SH-SY5Y (cell line): ENCODE results near the gene AP2B1.

Experiments
- GATA2 ChIP-seq: IDR thresholded peaks from 2 replicates; pipeline ENCODE4 v1.6.1; 2011; ENCODE audit warnings: mild to moderate bottlenecking, low read depth, low read length
- GATA3 ChIP-seq: IDR thresholded peaks from 2 replicates; pipeline ENCODE4 v1.6.1; 2011; ENCODE audit warnings: low read depth, mild to moderate bottlenecking, low read length, moderate library complexity

Gene AP2B1

DNA sequence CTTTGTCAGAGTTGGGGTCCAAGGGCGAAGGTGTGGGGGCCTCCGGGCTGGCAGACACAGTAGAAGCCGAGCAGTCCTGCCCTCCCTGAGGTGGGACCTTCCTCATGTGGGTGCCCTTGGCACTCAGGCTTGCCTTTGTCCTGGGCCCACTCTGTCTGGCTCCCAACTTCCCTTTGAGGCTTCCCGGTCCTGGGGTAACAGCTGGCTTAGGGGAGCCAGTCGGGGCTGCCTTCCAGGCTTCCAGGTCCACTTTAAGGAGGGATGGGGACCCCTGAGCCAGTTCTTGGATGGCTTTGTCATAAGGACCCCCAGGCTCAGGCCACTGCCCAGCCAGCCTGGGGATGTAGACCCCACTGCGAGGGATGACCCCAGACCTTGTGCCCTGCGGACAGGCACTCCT, 158.1 kb downstream of the AP2B1 start:
- TF ChIP-seq GATA2 (no peak), GATA3 (no peak)

DNA sequence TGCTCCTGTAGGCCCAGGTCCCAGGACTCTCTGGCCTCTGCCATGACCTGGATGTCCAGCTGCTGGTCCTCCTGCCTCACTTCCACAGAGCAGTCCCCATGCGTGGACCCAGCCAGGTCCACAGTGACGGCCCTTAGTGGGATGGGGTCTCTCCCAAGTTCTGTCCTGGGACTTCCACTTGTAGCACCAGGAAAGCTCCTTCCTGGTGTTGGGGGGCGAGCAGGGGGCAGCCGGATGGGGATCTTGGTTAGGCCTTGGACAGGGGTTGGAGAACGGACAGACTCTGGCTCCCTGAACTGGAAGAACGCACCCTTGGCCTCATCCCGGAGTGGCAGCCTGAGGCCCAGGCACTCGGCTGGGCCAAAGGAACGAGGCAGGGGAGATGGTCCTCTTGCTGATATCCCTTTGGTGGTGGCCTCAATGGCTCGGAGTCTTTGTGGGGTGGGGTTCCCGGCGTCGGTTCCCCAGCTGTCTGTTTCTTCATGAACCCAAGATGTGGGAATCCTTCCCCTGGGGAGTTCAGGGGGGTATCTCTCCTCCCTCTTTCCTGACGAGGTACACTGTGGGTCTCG, 158.7 kb downstream of the AP2B1 start:
- no peak for TF ChIP-seq GATA2
- TF ChIP-seq GATA3, result no peak

DNA sequence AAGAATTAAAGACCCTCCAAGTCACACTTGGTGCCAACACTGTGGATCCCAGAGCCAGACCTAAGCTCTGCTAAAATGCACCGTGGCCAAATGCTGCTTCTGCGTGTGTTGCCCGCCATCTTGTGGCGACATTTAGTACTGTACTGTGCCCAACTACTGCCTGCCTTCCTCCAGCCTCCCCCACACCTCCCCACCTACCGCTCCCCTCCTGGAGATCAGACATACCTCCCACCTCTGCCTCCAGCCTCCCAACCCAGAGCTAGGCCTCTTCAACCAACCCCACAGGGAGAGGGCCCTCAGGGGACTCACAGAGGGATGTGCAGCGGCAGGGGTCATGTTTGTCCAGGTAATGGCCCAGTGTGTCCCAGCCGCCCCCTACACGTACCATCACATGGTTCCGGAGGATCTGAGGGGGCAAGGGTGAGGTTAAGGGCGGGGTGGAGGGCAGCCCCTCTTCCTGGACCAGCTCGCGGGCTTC, 160.5 kb downstream of the AP2B1 start:
- TF ChIP-seq GATA2 (no peak), GATA3 (no peak)

DNA sequence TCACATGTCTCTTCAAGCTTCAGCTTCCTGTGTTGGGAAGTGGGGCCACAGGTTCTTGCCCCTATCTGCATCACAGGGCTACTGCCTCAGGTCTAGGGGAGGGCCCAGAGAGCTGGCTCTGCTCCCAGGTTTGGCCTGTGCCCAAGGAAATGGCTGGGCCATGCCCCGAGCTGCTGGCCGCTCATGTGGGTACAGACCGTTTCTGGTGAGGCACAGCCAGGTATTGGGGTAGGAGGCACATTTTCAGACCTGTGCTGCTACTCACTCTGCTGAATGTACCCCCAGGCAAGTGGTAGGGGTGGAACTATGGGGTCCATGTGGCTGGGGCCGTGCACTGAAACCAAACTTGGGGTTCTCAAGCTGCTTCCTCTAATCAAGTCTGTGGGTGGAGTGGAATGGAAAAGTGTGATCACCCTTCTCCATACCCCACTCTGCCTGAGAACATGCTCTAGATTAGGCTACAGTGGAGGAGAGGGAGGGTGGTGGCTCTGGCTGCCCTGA, 161.3 kb downstream of the AP2B1 start:
- TF ChIP-seq GATA2 (no peak), GATA3 (no peak)

DNA sequence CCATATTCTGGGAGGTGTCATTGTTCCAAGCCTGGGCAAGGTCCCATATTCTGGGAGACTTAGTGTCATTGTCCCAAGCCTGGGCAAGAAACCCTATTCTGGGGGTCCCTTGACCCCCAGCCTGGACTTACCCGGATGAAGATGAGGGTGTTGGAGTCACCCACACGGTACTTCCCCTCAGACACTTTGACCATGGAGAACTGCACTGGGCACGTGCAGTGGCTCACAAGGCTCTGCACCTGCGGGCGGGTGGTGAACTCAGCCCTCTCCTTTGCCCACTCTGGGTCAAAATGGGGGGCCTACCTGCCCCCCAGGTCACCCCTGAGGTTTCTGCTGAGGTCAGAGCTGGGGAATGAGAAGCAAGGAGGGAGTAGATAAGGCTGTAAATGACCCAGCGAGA, 161.9 kb downstream of the AP2B1 start:
- TF ChIP-seq GATA2 (no peak), GATA3 (no peak)

DNA sequence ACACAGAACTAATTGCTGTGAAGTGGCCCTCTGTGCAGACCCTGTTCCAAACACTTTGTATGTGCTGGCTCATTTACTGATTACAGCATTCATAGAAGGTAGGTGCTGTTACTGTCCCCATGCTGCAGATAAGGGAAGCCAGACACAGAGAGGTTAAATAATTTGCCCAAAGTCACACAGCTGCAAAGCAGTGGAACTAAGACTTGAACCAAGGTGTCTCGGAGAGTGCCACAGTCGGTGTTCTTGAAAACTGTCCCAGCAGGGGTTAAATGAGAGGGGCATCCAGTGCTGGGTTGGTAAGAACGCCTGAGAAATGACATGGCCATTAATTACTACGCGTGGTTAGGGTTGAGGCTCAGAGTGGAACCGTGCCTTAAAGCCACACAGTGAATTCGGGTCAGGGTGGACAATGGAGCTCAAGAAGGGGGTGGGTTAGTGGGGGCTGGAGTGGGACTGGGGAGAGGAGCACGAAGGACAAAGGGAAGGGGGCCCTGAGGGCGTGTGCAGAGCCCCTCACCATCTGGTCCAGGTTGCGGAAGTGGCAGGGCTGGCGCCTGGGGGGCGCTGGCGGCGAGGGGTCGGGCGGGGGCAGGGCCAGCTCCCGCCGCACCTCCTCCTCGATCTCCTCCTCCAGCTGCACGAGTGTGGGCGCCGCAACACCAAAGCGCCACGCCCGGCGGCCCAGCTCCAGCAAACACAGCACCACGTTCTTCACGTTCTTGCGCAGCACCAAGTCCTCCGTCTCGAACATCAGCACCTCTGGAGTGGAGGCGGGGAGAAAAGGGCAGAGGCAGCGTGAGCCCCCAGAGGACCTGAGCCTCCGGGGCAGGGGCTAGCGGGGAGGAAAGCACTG, 162.7 kb downstream of the AP2B1 start:
- TF ChIP-seq GATA3 (no peak), GATA2 (no peak)

DNA sequence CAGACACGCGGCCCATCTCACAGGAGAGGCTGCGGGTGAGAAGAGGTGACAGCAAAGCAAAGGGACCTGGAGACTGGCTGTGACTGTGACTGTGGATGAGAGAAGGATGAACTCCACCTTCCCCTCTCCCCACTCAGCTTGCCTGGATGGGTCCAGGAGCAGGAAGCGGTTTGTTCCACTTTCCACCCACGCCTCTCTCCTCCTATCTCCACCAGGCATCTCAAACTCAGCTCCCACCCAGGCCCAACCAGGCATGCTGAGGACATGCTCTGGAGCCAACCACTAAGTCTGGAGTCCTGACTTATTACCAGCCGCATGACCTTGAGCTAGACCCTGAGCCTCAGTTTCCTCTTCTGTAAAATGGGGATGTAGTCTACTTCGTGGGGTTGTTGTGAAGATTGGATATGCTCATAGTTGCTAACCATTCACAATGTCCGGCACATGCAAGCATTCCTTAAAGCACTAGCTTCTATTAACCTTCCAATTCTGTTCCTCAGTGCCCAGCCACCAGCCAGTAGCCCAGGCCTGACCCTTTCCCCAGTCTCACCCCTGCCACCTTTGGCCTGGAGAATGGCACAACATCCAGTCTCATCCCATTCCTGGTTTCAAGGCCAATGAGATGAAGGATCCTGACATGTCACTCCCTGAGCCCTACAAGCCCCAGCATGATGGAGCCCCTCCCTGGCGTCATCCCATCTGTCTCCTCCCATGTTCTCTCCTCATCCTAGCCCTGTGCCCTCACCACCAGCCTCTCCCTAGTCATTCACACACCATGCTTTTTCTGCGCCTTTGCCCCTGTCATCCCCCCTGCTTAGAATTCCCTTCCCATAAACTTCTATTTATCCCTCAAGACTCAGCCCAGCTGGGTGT, 163.6 kb downstream of the AP2B1 start:
- TF ChIP-seq GATA3 (no peak), GATA2 (no peak)

DNA sequence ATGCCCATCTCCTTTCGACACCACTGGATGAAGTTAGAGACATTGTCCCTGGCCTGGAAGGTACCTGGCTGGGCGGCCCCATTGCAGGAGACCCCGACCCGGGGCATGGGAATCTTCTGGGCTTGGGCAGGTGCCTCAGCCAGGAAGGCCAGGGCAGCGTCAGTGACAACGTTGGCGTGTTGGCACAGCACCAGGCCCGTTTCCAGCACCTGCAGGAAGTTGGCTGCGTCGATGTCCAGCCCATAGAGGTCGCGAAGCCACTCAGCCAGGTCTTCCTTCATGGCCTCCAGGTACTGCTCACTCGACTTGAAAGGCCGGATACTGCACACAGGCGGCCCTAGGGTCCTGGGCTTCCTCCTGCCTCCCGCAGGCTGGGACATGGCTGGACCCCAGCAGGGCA, 165.3 kb downstream of the AP2B1 start:
- TF ChIP-seq GATA3 (no peak), GATA2 (no peak)

DNA sequence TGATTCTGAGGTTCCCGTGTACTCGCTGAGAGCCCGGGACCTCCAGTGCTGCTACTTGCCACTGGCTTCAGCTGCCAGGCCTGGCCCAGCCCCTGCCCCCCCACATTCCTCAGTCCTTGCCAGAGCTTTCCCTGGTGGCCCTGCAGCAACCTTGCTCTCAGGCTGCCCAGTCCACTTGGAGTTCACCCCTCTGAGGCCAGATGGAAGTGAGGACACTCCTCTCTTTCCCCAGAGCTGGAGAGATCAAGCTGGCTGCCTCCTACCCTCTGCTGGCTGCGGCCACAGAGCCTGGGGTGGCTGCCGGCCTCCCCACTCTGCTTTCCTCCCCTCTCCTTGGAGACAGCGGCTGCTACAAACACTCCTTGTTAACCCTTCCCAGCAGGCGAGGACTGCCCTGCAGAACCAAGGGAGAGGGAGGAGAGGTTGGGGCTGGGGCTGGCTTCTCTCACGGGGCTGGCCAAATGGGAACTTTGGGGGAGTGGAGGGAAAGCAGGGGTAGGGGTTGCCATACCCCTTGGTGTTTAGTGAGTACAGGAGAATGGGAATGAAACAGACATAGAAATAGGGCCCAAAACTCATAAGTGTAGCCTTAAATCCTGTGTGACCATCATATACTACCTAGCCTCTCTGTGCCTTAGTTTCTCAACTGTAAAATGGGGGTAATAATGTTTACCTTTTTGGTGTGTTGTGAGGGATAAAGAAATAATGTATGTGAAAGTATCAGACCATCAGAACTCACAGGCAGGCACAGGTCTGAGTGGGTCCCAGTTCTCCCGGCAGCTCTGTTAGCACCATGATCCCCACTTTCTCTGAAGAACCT, 166.0 kb downstream of the AP2B1 start, which contains the start of gene GAS2L2:
Gene GAS2L2, minus strand, starts transcription at position 295 of the 820 bp plus-strand sequence. CDS start 389 bp downstream, outside the sequence.
- TF ChIP-seq GATA3 (no peak), GATA2 (no peak)

DNA sequence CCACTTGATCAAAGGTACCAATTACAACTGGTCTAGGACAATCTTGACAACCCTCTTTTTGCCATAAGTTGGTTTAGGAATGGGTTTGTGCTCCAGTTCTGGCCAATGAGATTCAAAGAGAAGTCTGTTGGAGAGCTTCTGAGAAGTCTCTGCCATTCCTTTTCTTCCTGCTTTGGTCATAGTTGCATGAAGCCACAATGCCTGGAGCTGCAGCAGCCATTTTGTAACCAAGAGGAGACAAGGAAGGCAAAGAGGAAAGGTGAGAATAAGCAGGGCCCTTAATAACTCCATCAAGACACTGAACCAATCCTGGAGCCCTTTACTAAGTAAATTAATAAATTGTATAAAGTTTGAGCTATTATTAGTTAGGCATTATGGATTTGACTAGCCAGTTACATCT, 170.1 kb downstream of the AP2B1 start:
- no peak for TF ChIP-seq GATA3
- TF ChIP-seq GATA2, result no peak

DNA sequence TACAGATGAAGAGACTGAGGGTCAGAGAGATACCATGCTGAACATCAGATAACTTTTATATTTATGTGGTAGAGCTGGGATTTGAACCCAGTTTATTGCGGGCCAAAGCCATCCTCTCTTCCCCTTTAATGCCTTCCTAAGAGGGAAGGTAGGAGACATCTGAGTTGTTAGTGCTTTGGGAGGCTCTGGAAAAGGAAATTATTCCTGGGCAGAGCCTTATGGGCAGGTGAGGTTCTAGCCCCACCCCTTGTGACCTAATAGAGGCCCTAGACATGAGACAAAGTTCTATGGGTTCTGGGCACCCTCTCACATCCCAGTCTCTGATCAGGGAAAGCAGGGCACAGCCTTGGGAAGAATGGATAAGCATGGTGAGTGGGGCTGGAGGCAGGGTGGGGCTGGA, 173.5 kb downstream of the AP2B1 start, which contains the start of gene C17orf50:
Gene C17orf50, plus strand, starts transcription at position 301 of the 400 bp plus-strand sequence. Its CDS starts 55 bp downstream, at position 356.
- no peak for TF ChIP-seq GATA3
- TF ChIP-seq GATA2, result no peak

DNA sequence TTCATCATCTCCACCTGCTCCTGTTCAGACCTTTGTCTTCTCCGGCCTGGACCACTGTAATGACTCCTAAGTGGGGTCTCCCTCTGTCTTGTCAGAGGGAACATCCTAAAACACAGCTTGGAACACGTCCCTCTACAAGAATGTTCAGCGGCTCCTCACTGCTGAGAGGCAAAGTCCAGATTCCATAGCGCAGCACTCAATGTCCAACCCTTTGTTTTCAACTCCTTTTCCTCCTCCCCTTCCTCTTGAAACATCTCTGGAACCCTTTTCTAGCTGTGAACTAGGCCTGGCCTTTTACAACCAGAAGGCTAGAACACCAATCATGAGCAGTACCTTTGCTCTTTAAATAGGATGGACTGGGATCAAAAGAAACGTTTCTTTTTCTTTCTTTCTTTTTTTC, 174.5 kb downstream of the AP2B1 start:
- no peak for TF ChIP-seq GATA2
- no peak for TF ChIP-seq GATA3

DNA sequence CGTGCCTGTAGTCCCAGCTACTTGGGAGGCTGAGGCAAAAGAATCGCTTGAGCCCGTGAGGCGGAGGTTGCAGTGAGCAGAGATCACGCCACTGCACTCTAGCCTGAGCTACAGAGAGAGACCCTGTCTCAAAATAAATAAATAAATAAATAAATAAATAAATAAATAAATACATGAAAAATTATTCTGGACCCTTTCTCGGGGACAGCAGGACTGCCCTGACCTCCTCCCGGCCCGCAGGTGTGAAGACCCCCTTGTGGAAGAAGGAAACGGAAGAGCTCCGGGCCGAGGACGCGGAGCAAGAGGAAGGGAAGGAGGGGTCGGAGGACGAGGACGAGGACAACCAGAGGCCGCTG, 176.6 kb downstream of the AP2B1 start:
- no peak for TF ChIP-seq GATA3
- no peak for TF ChIP-seq GATA2
